Fibroblast of pulmonary artery (primary cell): ENCODE data around the gene PLEKHA8.
A peak's percentile ranks its signal among the peaks of the same experiment; 100 is the strongest.

Source experiments
- DNase-seq: peaks from one replicate; pipeline ENCODE4 v3.0.0-alpha.2; 2010; ENCODE audit warnings: low read depth
- H3K4me3 ChIP-seq: replicated peaks from 2 replicates; pipeline ENCODE4 v1.5.1; 2011; ENCODE audit warnings: low read depth, mild to moderate bottlenecking, control low read depth, low read length, moderate library complexity
- TF ChIP-seq, protein P1 (sequence below): IDR thresholded peaks from 2 replicates; pipeline ENCODE4 v1.5.1; 2011; ENCODE audit warnings: mild to moderate bottlenecking, control low read depth, low read length, inconsistent platforms; ENCODE audit errors: missing control alignments

The PLEKHA8 gene

GRCh38 chr7:30136743-30137485 is 108.7 kb downstream of the PLEKHA8 start:
- DNase-seq: no peak
- TF ChIP-seq, protein P1, sequence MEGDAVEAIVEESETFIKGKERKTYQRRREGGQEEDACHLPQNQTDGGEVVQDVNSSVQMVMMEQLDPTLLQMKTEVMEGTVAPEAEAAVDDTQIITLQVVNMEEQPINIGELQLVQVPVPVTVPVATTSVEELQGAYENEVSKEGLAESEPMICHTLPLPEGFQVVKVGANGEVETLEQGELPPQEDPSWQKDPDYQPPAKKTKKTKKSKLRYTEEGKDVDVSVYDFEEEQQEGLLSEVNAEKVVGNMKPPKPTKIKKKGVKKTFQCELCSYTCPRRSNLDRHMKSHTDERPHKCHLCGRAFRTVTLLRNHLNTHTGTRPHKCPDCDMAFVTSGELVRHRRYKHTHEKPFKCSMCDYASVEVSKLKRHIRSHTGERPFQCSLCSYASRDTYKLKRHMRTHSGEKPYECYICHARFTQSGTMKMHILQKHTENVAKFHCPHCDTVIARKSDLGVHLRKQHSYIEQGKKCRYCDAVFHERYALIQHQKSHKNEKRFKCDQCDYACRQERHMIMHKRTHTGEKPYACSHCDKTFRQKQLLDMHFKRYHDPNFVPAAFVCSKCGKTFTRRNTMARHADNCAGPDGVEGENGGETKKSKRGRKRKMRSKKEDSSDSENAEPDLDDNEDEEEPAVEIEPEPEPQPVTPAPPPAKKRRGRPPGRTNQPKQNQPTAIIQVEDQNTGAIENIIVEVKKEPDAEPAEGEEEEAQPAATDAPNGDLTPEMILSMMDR: no peak
- H3K4me3 ChIP-seq: peak overlapping the region; percentile 80

- no peak overlapping the region for H3K4me3 ChIP-seq
- DNase-seq: no peak
- TF ChIP-seq, protein P1: no peak
These were observed 111.7 kb downstream of the PLEKHA8 start for GRCh38 chr7:30139836-30140384.

DNA sequence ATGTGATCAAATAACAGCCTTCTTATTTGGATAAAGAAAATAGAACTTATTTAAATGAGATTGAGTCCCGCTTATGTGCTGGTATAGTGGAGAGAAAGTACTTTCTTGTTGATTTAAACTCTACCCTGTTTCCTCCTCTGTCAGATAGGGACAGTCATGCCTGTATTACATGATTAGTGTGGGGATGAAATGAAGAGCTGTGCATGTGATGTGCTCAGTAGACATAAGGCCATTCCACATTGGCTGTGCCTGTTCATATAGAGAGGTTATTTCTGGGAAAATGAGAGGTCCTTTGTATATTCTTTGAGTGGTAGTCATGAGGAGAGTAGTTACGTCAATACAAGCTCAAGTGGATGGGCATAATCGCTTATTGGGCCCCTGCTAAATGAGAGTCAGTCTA is 112.2 kb downstream of the PLEKHA8 start:
- DNase-seq: no peak
- no peak overlapping the region for H3K4me3 ChIP-seq
- TF ChIP-seq, protein P1: no peak

DNA sequence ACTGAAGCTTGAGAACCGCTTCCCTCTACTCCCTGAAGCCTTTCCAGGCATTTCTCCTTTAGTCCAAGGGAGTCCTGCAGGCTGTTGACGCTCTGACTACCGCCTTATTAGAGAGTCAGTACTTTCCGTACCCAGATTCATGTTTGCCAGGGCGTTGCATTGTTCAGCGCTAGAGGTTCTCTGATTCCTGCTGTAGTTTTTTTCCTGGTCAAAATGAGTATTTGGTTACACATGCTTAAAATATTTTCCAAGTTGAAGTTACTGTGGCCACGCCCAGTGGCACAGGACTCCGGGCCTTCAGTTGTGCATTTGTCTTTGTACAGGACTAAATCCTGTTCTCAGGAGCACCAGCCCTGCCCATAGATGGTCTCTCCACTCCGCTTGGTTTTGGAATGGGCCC is 114.5 kb downstream of the PLEKHA8 start:
- no peak overlapping the region for H3K4me3 ChIP-seq
- peak; percentile 42 for DNase-seq
- TF ChIP-seq, protein P1: no peak

DNA sequence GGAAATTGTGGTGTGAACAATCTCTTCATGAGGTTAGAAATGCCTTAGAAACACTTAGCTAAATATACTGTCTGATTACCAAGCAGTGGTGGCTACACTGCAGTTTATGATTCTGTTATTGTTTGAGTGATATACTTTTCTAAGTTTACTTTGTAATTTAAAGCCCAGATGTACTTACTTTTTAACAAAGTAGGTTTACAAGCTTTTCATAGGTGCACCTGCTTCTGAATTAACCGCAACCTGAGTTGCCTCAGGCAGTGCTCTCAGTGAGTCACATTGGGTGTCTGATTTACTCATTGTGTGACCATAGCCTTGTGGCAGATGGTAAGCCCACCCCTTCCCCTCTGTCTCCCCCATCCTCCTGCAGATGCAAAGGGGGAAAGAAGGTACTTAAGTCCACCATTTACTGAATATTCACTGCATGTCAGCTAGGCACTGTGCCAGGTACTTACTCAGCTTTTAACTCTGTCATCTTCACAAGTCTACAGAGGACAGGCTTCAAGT is 115.6 kb downstream of the PLEKHA8 start:
- TF ChIP-seq, protein P1: no peak
- DNase-seq: peak; percentile 39
- H3K4me3 ChIP-seq: no peak overlapping the region

DNA sequence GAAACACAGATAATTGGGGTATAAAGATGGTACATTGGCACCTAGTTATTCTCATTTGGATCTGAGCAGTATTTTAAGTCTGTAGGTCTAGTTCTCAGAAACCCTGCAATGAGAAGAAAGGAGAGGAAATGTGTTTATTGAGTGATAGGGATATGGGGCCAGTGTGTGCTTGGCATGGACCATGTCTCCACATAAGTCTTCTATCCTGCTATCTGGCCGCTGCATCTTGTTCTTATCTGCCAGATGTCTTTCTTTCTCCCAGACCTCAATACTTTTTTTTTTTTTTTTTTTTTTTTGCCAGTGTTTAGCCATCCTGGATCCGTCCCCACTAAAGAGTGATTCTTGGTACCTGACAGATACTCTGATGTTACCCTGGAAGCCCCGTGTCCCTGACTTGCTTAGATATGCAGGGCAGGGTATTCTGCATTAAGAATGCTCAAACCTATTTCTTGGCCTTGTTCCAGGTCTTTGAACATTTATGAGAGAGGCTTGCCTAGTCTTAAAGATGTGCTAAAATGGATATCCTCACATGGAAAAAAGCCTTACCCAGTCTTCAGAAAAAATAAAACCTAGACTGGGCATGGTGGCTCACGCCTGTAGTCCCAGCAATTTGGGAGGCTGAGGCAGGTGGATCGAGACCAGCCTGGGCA is 116.6 kb downstream of the PLEKHA8 start:
- DNase-seq: no peak
- TF ChIP-seq, protein P1: no peak
- H3K4me3 ChIP-seq: no peak overlapping the region
